Measurements from ENCODE around the gene FBXL19. TPM values are rescaled to one million over a fixed set of nuclear protein-coding genes. Genes with fewer than 3 reads are reported as not detected.

FBXL19 gene
- total RNA-seq, 1 experiment from 2014 or later, result 89.8 TPM

DNA sequence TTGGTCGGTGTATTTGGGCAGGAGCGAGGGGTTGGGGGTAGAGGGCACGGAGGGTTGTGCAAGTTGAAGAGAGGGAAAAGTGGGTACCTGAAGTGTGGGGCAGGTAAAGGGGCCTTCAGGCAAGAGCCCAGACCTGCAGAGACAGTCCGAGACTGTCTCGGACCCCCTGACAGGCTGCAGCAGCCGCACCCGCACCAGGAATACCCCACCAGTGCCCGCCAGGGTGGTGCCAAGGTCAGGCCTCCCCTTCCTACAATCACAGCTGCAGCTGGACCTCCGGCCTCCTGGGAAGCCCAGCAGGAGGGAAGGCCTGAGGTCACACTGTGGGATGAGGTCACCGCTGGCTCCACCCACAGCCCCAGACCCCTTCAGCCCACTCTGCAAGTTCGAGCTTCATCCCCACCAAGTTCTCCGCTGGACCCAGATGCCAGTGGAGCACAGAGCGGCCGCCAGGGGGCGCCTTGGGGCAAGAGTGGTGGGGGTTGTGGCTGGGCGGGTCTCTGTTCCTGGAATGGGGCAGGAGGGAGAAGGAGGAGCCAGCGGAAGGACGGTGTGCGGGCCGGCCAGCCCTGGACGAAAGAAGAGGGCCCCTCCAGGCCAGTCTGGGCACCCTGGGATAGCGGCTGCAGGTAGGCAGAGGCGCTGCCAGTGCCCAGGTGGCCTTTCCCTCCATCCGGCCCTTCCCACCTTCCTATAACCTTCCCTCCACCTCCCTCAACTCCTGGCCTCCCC, 61.5 kb downstream of the FBXL19 start, which contains the start of gene HSD3B7:
HSD3B7 (plus strand) TSS at position 539 of the 732 bp plus-strand sequence. CDS start 452 bp downstream, outside the sequence.
- Histone ChIP-seq H3K4me3 (ENCODE audit: insufficient read depth, low read depth, low read length) (peak within 1 kb of the TSS; percentile 43), H3K36me3 (replicated peaks; ENCODE audit: control insufficient read depth, insufficient read depth, low read length) (peaks cover 5% of the 10 kb centered on the region), H3K27me3 (ENCODE audit: control insufficient read depth, insufficient read depth, low read length) (no peaks in the 10 kb centered on the region)
- peak; percentile 99 for DNase-seq

DNA sequence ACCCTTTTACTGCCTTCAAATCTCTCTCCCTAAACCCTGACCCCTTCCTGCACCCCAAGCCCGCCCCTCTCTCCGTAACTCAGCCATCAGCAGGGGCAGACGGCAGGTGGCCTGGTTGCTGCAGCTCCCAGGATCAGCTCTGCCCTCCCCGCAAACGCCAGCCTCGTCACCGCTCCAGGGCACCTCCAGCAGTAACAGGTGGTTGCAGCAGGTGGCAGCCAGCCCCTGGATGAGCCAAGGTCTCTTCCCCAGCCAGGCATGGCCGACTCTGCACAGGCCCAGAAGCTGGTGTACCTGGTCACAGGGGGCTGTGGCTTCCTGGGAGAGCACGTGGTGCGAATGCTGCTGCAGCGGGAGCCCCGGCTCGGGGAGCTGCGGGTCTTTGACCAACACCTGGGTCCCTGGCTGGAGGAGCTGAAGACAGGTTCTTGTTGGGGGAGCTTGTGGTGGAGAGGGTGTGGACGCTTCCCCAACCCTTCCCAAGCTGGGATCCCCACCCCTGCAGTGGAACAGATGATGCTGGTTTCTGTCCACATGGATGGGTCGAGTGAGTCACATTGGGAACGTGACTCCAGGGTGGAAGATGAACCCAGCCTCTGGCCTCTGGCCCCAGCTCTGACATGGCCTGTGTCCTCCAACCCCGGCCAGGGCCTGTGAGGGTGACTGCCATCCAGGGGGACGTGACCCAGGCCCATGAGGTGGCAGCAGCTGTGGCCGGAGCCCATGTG, 62.2 kb downstream of the FBXL19 start:
- Histone ChIP-seq H3K4me3 (ENCODE audit: insufficient read depth, low read depth, low read length) (peak overlapping the region; percentile 43), H3K36me3 (replicated peaks; ENCODE audit: control insufficient read depth, insufficient read depth, low read length) (peaks cover 4% of the 10 kb centered on the region), H3K27me3 (ENCODE audit: control insufficient read depth, insufficient read depth, low read length) (no peaks in the 10 kb centered on the region)
- peak; percentile 92 for DNase-seq

DNA sequence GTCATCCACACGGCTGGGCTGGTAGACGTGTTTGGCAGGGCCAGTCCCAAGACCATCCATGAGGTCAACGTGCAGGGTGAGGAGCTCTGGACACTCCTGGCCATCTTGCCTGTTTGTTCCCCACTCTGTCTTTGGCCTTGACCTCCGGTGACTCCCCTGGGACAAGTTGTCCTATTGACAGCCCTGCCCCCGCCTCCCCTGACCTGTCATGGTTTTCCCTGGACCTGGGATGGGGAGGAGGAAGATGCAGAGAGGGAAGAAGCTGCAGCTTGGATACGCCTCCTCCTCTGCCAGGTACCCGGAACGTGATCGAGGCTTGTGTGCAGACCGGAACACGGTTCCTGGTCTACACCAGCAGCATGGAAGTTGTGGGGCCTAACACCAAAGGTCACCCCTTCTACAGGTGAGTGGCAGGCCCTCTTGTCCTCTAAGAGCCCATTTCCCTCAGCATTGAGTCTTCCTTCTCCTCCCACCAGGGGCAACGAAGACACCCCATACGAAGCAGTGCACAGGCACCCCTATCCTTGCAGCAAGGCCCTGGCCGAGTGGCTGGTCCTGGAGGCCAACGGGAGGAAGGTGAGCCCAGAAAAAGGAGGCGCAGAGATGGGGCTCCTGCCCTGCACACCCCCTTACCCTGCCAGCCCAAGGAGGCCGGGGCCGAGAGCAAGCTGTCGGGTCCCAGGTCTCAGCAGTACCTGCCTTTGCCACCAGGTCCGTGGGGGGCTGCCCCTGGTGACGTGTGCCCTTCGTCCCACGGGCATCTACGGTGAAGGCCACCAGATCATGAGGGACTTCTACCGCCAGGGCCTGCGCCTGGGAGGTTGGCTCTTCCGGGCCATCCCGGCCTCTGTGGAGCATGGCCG, 63.0 kb downstream of the FBXL19 start:
- Histone ChIP-seq H3K27me3 (ENCODE audit: control insufficient read depth, insufficient read depth, low read length) (no peaks in the 10 kb centered on the region), H3K4me3 (ENCODE audit: insufficient read depth, low read depth, low read length) (no peak overlapping the region), H3K36me3 (replicated peaks; ENCODE audit: control insufficient read depth, insufficient read depth, low read length) (peaks cover 3% of the 10 kb centered on the region)
- DNase-seq, result no peak

GRCh38 chr16:30987581-30988190, 64.3 kb downstream of the FBXL19 start:
- no peaks in the 10 kb centered on the region for H3K27me3 ChIP-seq (ENCODE audit: control insufficient read depth, insufficient read depth, low read length)
- H3K36me3 ChIP-seq (replicated peaks; ENCODE audit: control insufficient read depth, insufficient read depth, low read length), result no peaks in the 10 kb centered on the region; the same call in none of the 2 replicates
- no peak overlapping the region for H3K4me3 ChIP-seq (ENCODE audit: insufficient read depth, low read depth, low read length)
- no peak for DNase-seq

DNA sequence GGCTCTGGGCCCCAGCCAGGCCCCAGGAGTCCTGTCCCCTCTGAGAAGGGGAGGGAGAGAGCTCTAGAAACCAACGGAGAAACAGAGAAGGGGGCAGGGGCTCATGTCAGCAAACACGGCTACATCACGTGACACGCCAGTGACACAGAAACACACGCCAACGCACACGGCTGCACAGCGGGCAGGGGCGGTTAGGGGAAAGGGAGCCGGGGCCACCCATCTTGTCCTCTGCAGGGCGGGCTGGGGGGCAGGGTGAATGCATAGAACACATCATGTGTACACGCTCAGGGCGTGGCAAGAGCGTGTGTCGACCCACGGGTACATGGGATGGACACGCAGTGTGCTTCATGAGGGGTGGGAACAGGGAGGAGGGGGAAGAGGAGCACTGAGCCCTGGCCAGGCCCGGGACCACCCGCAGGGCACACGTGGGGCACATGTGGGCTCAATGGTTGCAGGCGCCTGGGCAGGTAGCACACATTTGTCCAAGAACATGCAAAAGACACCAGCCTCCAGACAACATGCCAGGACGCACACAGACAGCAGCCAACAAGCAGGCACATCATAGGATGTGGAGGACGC, 66.2 kb downstream of the FBXL19 start:
- DNase-seq, result no peak
- Histone ChIP-seq H3K36me3 (replicated peaks; ENCODE audit: control insufficient read depth, insufficient read depth, low read length) (no peaks in the 10 kb centered on the region; the same call in 1 of the 2 replicates), H3K4me3 (ENCODE audit: insufficient read depth, low read depth, low read length) (no peak overlapping the region)

DNA sequence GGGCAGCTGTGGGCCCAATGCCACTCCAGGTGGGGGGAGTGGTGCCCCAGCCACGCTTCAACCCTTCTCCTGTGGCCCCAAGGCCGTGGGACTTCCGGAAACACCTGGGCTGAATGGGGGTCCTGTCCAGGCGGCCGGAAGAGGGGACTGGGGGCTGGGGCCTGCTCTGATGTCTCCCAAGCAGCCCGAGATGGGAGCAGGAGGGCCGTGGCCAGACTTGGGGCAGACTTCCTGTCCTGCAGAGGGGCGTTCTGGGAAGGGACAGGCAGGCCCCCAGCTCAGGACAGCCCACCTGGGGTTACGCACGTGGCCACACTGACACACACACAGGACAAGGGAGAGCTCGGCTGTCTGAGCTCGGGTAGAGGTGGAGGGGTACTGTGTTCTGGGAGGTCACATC, 66.7 kb downstream of the FBXL19 start:
- DNase-seq, result no peak
- Histone ChIP-seq H3K27me3 (ENCODE audit: control insufficient read depth, insufficient read depth, low read length) (no peaks in the 10 kb centered on the region), H3K36me3 (replicated peaks; ENCODE audit: control insufficient read depth, insufficient read depth, low read length) (no peaks in the 10 kb centered on the region; the same call in 1 of the 2 replicates), H3K4me3 (ENCODE audit: insufficient read depth, low read depth, low read length) (no peak overlapping the region)

More for the DNA sequence above, 66.2 kb downstream of the FBXL19 start:
- H3K27me3 ChIP-seq (ENCODE audit: control insufficient read depth, insufficient read depth, low read length), result no peaks in the 10 kb centered on the region

DNA sequence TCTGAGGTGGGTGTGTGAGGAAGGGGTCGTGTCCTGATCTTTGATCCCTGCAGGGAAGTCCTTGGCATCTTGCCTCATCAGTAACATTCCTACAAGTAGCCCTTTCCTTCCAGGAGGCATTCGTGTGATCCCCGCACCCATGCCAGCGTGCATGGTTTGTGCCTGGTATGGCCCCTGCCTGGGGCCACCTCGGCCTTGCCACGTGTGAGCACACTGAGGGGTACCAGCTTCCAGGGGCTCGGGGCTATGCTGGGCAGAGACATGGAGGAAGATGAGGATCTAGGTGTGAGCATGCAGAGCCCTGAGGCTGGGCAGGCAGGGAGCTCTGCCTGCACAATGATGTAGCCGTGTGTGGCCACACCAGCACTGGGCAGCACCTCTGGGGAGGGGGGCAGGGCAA, 67.7 kb downstream of the FBXL19 start:
- H3K27me3 ChIP-seq (ENCODE audit: control insufficient read depth, insufficient read depth, low read length), result no peaks in the 10 kb centered on the region
- DNase-seq, result no peak
- no peak overlapping the region for H3K4me3 ChIP-seq (ENCODE audit: insufficient read depth, low read depth, low read length)
- H3K36me3 ChIP-seq (replicated peaks; ENCODE audit: control insufficient read depth, insufficient read depth, low read length), result no peaks in the 10 kb centered on the region; the same call in 1 of the 2 replicates

- DNase-seq, result no peak
- H3K27me3 ChIP-seq (ENCODE audit: control insufficient read depth, insufficient read depth, low read length), result no peaks in the 10 kb centered on the region; the same call in 1 of the 2 replicates
- no peak overlapping the region for H3K4me3 ChIP-seq (ENCODE audit: insufficient read depth, low read depth, low read length)
- no peaks in the 10 kb centered on the region; the same call in 1 of the 2 replicates for H3K36me3 ChIP-seq (replicated peaks; ENCODE audit: control insufficient read depth, insufficient read depth, low read length)
These were observed 69.0 kb downstream of the FBXL19 start for GRCh38 chr16:30992276-30992780.

- DNase-seq, result no peak
- Histone ChIP-seq H3K36me3 (replicated peaks; ENCODE audit: control insufficient read depth, insufficient read depth, low read length) (no peaks in the 10 kb centered on the region; the same call in 1 of the 2 replicates), H3K4me3 (ENCODE audit: insufficient read depth, low read depth, low read length) (no peak overlapping the region), H3K27me3 (ENCODE audit: control insufficient read depth, insufficient read depth, low read length) (no peaks in the 10 kb centered on the region; the same call in 1 of the 2 replicates)
These were observed 69.8 kb downstream of the FBXL19 start for GRCh38 chr16:30992931-30993816.

- no peaks in the 10 kb centered on the region; the same call in 1 of the 2 replicates for H3K36me3 ChIP-seq (replicated peaks; ENCODE audit: control insufficient read depth, insufficient read depth, low read length)
- no peak for DNase-seq
- peak overlapping the region; percentile 67 for H3K4me3 ChIP-seq (ENCODE audit: insufficient read depth, low read depth, low read length)
- no peaks in the 10 kb centered on the region; the same call in 1 of the 2 replicates for H3K27me3 ChIP-seq (ENCODE audit: control insufficient read depth, insufficient read depth, low read length)
These were observed 72.6 kb downstream of the FBXL19 start for GRCh38 chr16:30995927-30996323.

DNA sequence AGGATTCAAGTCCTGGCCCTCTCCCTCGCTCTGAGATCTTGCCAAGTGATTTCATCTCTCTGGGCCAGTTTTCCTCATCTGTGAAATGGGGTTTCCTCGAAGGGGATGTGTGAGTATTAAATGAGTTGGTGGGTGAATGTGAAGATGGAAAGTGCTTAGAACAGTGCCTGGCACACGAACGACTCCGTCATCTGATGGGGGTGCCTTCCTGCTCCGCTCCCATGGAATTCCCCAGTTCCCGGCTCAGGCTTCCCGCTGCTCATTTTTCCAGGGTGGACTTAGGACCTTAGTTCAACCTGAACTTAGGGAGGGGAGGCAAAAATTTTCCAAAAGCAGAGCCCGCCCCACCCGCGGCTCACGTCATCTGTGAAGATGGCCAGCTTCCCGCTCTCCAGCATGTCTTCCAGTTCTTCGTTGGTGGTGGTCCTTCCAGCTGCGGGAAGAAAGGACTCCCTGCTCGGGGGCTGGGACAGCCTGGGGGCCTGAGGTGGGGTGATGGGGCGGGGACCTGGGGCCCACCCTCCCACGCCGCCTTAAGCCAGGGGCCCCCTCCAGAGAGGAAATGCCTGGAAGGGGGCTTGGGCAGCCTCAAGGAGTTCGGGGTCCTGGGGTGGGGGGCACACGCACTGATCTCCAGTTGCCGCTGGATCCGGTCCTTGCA, 73.1 kb downstream of the FBXL19 start:
- Histone ChIP-seq H3K36me3 (replicated peaks; ENCODE audit: control insufficient read depth, insufficient read depth, low read length) (no peaks in the 10 kb centered on the region), H3K4me3 (ENCODE audit: insufficient read depth, low read depth, low read length) (peak overlapping the region; percentile 67), H3K27me3 (ENCODE audit: control insufficient read depth, insufficient read depth, low read length) (no peaks in the 10 kb centered on the region; the same call in 1 of the 2 replicates)
- DNase-seq, result no peak

DNA sequence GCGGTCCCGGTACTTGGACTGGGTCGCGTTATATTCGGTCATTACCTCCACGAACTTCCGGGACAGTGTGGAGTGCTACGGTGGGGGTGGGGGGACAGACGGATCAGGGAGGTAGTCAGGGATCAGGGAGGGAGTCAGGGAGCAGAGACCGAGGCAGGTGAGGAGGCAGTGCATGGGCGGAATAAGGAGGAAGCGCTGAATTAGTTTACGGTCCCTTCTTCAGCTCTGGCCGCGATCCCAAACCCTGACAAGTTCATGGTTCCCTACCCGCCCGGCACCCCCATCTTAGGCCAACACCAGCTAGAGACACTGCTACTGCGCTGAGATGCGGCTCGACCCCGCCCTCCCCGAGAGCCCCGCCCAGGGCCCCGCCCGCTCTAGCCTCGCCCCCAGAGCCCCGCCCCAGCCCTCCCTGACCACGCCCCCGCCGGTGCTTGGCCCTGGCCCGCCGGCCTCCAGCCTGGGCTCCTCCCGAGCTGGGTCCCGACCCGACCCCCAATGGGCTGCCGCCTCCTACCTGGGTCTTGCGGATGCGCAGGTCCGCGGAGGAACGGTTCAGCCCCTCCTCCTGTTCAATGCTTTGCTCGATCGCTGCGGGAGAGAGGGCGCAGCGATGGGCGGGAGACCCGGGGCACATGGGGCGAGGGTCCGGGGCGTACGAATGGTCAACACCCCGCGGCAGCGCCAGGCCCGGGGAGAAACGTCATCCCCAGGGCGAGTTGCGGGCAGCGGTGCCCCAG, 73.8 kb downstream of the FBXL19 start:
- DNase-seq, result peak; percentile 100
- Histone ChIP-seq H3K36me3 (replicated peaks; ENCODE audit: control insufficient read depth, insufficient read depth, low read length) (no peaks in the 10 kb centered on the region), H3K27me3 (ENCODE audit: control insufficient read depth, insufficient read depth, low read length) (no peaks in the 10 kb centered on the region; the same call in 1 of the 2 replicates)

More for the DNA sequence above, 73.8 kb downstream of the FBXL19 start:
- peak overlapping the region; percentile 67 for H3K4me3 ChIP-seq (ENCODE audit: insufficient read depth, low read depth, low read length)
